Measurements from ENCODE around the gene GAPVD1.

GRCh38 chr9:125325826-125326225, 64.2 kb downstream of the GAPVD1 start:
- TF ChIP-seq CTCF (conservative IDR thresholded peaks at IDR 0.05; ENCODE audit: low read depth, low read length): no peak
- TF ChIP-seq EZH2 (IDR thresholded peaks at IDR 0.05; ENCODE audit: low read length, unreplicated experiment): no peak

All from PC-3 (cell line).